ENCODE measurements around the gene TSEN54.
A peak's percentile ranks its signal among the peaks of the same experiment; 100 is the strongest.

The TSEN54 gene

GRCh38 chr17:75489511-75489955, 26.8 kb upstream of the TSEN54 start:
- no peak for DNase-seq

DNA sequence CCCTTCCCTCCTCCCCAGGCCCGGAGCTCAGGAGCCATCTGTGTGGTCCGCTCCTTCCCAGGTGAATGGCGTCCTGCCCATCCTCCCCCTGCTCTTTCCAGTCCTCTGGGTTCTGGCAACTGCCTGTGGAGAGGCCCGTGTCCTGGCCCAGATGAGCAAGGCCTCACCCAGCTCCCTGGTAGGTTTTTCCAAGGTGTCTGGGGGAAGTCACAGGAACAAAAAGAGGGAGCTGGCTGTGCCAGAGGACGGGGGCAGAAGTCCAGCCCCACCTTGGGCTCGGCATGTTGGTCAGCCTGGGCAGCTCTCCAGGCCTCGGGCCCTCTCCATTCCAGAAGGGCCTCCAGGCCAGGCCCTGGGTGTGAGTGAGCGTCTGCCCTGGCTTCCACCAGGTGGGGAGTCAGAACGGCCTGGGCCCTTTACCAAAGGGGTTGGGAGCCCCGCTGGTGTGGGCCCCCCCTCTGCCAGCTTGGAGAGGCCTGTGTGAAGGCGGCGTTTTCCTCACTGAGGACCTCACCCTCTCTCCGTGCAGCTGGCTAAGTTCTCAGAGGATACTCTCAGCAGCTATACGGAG, 26.1 kb upstream of the TSEN54 start:
- no peak for DNase-seq

GRCh38 chr17:75490953-75491649, 25.2 kb upstream of the TSEN54 start:
- DNase-seq = no peak

- no peak for DNase-seq
Measured at GRCh38 chr17:75491680-75492079, 24.6 kb upstream of the TSEN54 start.

- DNase-seq = no peak
Measured at GRCh38 chr17:75492555-75493168, 23.7 kb upstream of the TSEN54 start.

DNA sequence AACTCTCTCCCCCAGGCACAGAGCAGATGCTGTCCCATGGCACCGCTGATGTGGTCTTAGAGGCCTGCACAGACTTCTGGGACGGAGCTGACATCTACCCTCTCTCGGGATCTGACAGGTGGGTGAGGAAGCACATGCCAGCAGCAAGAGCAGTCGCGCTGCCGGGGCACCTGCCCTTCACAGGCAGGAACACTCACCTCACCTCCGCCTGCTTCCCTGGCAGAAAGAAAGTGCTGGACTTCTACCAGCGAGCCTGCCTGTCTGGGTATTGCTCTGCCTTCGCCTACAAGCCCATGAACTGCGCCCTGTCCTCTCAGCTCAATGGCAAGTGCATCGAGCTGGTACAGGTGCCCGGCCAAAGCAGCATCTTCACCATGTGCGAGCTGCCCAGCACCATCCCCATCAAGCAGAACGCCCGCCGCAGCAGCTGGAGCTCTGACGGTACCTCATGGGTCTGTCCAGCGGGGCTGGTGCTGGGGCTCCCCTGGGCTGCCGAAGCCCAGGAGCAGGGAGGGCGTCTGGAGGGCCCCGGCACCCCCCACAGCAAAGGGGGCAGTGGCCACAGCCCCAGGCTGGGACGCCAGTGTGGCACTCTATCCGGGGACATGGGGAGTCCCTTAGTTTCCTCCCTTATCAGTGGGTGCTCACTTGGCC, 22.7 kb upstream of the TSEN54 start:
- no peak for DNase-seq

DNA sequence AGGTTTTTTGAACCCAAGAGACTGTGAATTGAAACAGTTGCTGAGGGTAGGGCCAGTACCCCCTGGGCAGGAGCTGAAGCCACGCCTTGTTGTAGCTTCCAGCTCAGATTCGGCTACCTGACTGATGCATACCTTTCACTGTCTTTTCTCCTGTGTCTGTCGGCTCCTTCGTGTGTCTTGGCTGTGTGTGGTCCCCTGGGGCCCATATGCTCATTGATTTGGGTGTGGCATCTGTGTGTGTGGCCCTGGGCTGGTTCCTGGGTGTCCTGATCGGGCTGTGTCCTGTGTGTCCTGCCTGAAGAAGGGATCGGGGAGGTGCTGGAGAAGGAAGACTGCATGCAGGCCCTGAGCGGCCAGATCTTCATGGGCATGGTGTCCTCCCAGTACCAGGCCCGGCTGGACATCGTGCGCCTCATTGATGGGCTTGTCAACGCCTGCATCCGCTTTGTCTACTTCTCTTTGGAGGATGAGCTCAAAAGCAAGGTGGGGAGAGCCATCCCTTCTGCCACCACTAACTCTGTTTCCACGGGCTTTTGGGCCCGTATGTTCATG, 21.9 kb upstream of the TSEN54 start:
- DNase-seq = no peak

DNA sequence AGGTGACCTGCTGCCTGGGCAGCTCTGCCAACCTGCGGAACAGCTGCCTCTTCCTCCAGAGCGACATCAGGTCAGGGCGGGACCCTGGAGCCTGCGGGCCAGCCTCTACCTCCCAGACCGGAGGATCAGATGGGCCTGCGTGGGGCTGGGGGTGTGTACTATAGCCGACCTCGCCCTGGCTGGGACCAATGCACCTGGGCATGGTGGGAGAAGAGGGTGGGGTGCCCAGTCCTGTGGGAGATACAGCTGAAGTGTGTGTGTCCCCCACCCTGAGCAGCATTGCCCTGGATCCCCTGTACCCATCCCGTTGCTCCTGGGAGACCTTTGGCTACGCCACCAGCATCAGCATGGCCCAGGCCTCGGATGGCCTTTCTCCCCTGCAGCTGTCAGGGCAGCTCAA, 20.3 kb upstream of the TSEN54 start:
- no peak for DNase-seq

DNA sequence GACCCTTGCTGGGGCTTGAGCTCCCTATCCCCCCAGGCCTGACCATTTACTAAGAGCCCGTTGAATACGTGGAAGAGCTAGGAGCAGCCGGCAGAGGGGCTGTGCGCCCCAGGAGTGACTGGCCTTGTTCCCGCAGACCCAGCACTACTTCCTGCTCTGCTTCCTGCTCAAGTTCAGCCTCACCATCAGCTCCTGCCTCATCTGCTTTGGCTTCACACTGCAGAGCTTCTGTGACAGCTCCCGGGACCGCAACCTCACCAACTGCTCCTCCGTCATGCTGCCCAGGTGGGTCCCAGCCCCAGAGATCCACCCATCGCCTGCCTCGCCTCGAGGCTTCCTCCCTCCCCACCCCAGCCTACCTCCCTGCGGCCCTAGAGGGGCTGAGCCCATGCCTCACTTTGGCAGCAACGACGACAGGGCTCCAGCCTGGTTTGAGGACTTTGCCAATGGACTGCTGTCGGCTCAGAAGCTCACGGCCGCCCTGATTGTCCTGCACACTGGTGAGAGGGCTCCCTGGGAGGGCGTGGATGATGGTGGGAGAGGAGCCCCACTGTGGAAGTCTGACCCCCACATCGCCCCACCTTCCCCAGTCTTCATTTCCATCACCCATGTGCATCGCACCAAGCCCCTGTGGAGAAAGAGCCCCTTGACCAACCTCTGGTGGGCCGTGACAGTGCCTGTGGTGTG, 18.1 kb upstream of the TSEN54 start:
- DNase-seq = no peak

GRCh38 chr17:75498726-75499213, 17.6 kb upstream of the TSEN54 start:
- no peak for DNase-seq

DNA sequence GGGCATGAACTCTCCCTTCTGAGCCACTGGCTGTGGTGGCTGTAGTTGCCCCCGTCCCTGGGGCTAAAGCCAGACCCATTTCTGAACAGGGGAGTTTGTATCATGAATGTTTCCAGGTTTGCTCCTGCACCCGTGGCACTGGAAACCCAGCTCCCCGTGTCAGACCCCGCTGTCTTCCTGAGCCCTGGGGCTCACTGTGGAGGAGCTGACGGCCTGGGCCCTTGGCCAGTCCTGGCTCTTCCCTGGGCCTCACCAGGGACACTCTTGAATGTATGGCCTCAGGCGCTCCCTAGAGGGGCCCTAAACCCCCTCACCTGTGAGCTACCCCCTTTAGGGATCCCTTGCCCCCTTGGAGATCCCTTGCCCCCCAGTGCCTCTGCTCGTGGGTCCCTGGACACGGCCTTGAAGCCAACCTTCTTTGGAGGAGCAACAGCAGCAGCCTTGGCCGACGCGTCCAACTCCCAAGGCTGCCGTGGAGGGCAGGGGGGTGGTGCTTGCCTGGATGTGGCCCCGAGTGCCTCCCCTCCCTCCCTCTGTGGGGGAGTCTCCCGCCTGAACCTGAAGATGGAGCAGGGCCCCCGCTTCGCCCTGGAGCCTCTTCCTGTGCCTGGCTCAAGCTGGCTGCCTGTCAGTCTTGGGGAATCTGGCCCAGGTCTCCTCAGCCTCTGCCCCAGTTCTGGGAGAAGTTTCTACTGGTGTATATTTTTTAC, 16.9 kb upstream of the TSEN54 start:
- no peak for DNase-seq

DNA sequence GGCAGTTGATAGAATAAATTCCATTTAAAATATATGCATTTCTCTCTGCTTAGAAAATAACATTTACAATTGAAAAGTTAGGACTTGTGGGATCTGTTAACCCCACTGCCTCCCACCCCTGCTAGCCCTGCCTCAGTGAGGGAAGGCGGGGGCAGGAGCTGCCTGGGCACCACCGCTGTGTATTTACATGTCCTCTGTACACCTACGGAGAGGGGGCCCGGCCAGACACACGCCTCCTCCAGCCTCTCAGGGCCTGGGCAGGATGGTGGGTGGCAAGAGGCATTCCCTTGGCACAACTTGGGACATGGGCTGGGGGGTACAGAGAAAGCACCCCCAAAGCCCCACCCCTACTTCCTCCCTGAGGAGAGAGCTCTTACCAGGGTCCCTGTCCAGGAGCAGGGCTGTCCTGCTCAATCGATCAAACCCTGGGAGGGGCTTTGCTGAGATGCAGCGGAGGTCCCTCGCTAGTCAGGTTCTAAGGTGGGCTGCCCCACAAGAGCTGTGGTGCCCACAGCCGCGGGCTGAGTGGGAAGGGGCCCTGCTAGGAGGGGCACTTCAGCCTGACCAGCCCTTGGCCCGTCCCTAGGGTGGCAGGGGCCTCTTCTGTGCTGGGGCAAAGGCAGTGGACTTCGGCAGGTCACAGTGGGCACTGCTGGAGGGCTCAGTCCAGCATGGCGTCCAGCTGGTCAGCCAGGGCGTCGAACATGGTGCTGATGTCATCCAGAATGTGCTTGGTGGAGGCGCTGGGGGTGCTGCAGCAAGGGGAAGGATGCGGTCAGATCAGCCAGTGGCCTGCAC, 15.7 kb upstream of the TSEN54 start:
- DNase-seq = no peak

GRCh38 chr17:75501378-75502071, 14.8 kb upstream of the TSEN54 start:
- DNase-seq = no peak

GRCh38 chr17:75502072-75502720, 14.1 kb upstream of the TSEN54 start:
- no peak for DNase-seq

- no peak for DNase-seq
Measured at GRCh38 chr17:75502721-75503329, 13.5 kb upstream of the TSEN54 start.

DNA sequence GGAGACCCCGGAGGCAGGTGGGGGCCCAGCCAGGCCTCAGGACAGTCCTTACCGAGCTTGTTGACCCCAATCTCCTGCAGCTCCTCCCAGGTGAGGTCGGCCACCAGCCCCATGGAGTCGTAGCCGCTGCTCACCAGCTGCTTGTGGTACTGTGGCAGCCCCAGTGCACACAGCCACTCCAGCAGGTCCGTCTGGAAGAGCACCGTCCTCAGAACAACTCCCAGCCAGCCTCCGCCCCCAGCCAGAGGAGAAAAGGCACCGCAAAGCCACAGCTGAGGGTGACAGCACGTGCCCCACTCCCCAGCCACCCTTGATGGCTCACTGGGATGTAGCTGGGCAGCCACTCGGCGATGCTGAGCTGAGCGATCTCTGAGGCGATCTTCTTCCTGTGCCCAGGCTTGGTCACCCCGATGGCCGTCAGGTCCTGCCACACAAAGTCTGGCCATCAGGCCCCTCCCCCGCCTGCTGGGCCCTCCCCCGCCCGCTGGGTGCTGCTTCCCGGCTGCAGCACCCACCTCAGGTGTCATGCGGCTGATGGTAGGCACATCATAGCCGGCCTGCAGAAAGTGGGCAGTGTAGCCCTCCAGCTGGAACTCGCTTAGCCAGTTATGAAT, 12.9 kb upstream of the TSEN54 start:
- no peak for DNase-seq

DNA sequence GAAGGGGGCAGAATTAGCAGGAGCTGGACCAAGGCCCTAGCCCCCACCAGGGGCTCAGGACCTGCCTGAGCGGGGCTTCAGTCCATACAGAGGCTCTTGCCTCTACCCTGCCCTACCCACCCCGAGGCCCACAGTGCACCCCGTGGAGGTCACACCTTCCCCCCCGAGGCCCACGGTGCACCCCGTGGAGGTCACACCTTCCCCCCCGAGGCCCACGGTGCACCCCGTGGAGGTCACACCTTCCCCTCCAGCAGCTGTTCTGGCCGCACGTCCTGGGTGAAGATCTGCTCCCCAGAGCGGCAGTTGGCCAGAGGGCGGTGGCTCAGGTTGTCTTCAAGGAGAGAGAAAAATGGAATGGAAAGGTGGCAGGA, 12.4 kb upstream of the TSEN54 start:
- DNase-seq = peak in 1 of 2 donors; percentile 28

GRCh38 chr17:75504347-75505151, 11.8 kb upstream of the TSEN54 start:
- peak; percentile 49 to 53 for DNase-seq

DNA sequence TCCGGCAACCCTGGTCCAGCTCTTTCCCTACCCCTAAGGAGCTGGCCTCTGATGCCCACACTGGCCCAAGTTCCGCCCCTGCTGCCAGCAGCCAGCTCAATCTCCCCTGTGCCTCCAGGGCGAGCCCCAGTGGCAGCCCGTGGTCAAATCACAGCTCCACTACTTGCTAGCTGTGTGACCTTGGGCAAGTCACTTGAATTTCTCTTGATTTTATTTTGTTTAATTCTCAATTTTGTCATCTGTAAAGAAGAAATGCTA, 11.2 kb upstream of the TSEN54 start:
- DNase-seq = no peak
